BLaER1 treated with 17β-estradiol and CSF1 and Interleukin-3, amounts not matched to agents 10 nM and 100 nM (cell line): ENCODE results near the gene PTPRM.

Experiments used
- H3K27ac ChIP-seq, 11 experiments: shearing (Covaris generic); formaldehyde crosslinking; 2 replicates each; pipeline ENCODE4 v1.8.1; 2022
- H3K27me3 ChIP-seq, 11 experiments: shearing (Covaris generic); formaldehyde crosslinking; 2 replicates each; pipeline ENCODE4 v1.8.1; 2022
- H3K36me3 ChIP-seq, 11 experiments: shearing (Covaris generic); formaldehyde crosslinking; 2 replicates each; pipeline ENCODE4 v1.8.1; 2022
- H3K4me1 ChIP-seq, 10 experiments: shearing (Covaris generic); formaldehyde crosslinking; 2 replicates each; pipeline ENCODE4 v1.8.1; 2022
- H3K4me2 ChIP-seq, 11 experiments: shearing (Covaris generic); formaldehyde crosslinking; 2 replicates each; pipeline ENCODE4 v1.8.1; 2022
- H3K4me3 ChIP-seq, 10 experiments: shearing (Covaris generic); formaldehyde crosslinking; 2 replicates each; pipeline ENCODE4 v1.8.1; 2022
- H3K9ac ChIP-seq, 11 experiments: shearing (Covaris generic); formaldehyde crosslinking; 2 replicates each; pipeline ENCODE4 v1.8.1; 2022
- H3K9me3 ChIP-seq, 11 experiments: shearing (Covaris generic); formaldehyde crosslinking; replicated peaks in 1 of 11; 2 replicates each; pipeline ENCODE4 v1.8.1; 2022
- H4K20me1 ChIP-seq, 11 experiments: shearing (Covaris generic); formaldehyde crosslinking; 2 replicates each; pipeline ENCODE4 v1.8.1; 2022
- Cebpa-rat ChIP-seq, 11 experiments: shearing (Covaris generic); IDR thresholded peaks; 2 replicates each; pipeline ENCODE4 v1.8.1; 2022

The PTPRM gene

GRCh38 chr18:7663366-7664312, 96.5 kb downstream of the PTPRM start:
- H3K4me3 ChIP-seq, result no peak overlapping the region
- no peak overlapping the region for H3K27ac ChIP-seq
- H3K9me3 ChIP-seq, result no peaks in the 10 kb centered on the region
- H3K4me1 ChIP-seq, result no peaks in the 10 kb centered on the region
- 0 out of 22 replicates have a peak, but pooled peaks of 1 of the 11 experiments have one; percentile 39 for TF ChIP-seq Cebpa-rat (IDR thresholded peaks at IDR 0.05)
- H3K27me3 ChIP-seq, result no peaks in the 10 kb centered on the region
- H3K4me2 ChIP-seq, result no peak overlapping the region
- no peaks in the 10 kb centered on the region for H4K20me1 ChIP-seq
- H3K9ac ChIP-seq, result no peak overlapping the region
- H3K36me3 ChIP-seq, result no peaks in the 10 kb centered on the region

GRCh38 chr18:7666195-7666776, 99.2 kb downstream of the PTPRM start:
- Histone ChIP-seq H4K20me1 (no peaks in the 10 kb centered on the region), H3K4me3 (no peak overlapping the region), H3K4me2 (no peak overlapping the region), H3K27ac (no peak overlapping the region), H3K4me1 (no peaks in the 10 kb centered on the region), H3K9ac (no peak overlapping the region), H3K36me3 (no peaks in the 10 kb centered on the region), H3K27me3 (no peaks in the 10 kb centered on the region), H3K9me3 (no peaks in the 10 kb centered on the region)
- TF ChIP-seq Cebpa-rat (IDR thresholded peaks at IDR 0.05), result no peak

- no peaks in the 10 kb centered on the region for H3K4me1 ChIP-seq
- H3K27ac ChIP-seq, result no peak overlapping the region
- H3K9ac ChIP-seq, result 0 out of 22 replicates have a peak overlapping the region, but pooled peaks of 1 of the 11 experiments have one; percentile 30
- no peak overlapping the region for H3K4me3 ChIP-seq
- H3K9me3 ChIP-seq, result no peaks in the 10 kb centered on the region
- H3K36me3 ChIP-seq, result no peaks in the 10 kb centered on the region
- no peak for TF ChIP-seq Cebpa-rat (IDR thresholded peaks at IDR 0.05)
- no peaks in the 10 kb centered on the region for H3K27me3 ChIP-seq
- H3K4me2 ChIP-seq, result no peak overlapping the region
- H4K20me1 ChIP-seq, result no peaks in the 10 kb centered on the region
Measured at GRCh38 chr18:7668392-7668791, 101.3 kb downstream of the PTPRM start.

GRCh38 chr18:7669361-7669760, 102.2 kb downstream of the PTPRM start:
- no peaks in the 10 kb centered on the region for H3K9me3 ChIP-seq

GRCh38 chr18:7671105-7671504, 104.0 kb downstream of the PTPRM start:
- no peaks in the 10 kb centered on the region for H4K20me1 ChIP-seq
- H3K4me3 ChIP-seq, result no peak overlapping the region
- no peak overlapping the region for H3K9ac ChIP-seq
- H3K36me3 ChIP-seq, result no peaks in the 10 kb centered on the region
- H3K4me1 ChIP-seq, result no peaks in the 10 kb centered on the region
- TF ChIP-seq Cebpa-rat (IDR thresholded peaks at IDR 0.05), result no peak
- no peaks in the 10 kb centered on the region for H3K9me3 ChIP-seq
- no peak overlapping the region for H3K4me2 ChIP-seq
- no peaks in the 10 kb centered on the region for H3K27me3 ChIP-seq
- H3K27ac ChIP-seq, result no peak overlapping the region

More at GRCh38 chr18:7669361-7669760, 102.2 kb downstream of the PTPRM start:
- H4K20me1 ChIP-seq, result no peaks in the 10 kb centered on the region
- no peaks in the 10 kb centered on the region for H3K36me3 ChIP-seq
- no peaks in the 10 kb centered on the region for H3K4me1 ChIP-seq
- H3K4me3 ChIP-seq, result no peak overlapping the region
- H3K4me2 ChIP-seq, result no peak overlapping the region
- no peak overlapping the region for H3K27ac ChIP-seq
- no peaks in the 10 kb centered on the region for H3K27me3 ChIP-seq
- TF ChIP-seq Cebpa-rat (IDR thresholded peaks at IDR 0.05), result no peak
- no peak overlapping the region for H3K9ac ChIP-seq

GRCh38 chr18:7676253-7676873, 109.2 kb downstream of the PTPRM start:
- Histone ChIP-seq H3K36me3 (no peaks in the 10 kb centered on the region), H3K4me1 (0 out of 20 replicates have a peak, but pooled peaks cover 0 to 3% (median 0%) of the 10 kb centered on the region in 10 experiments), H3K4me3 (no peak overlapping the region), H3K27ac (no peak overlapping the region), H3K27me3 (no peaks in the 10 kb centered on the region), H4K20me1 (no peaks in the 10 kb centered on the region; a peak in 1 of 22 replicates), H3K9me3 (no peaks in the 10 kb centered on the region), H3K4me2 (no peak overlapping the region), H3K9ac (no peak overlapping the region)
- no peak for TF ChIP-seq Cebpa-rat (IDR thresholded peaks at IDR 0.05)

- Histone ChIP-seq H3K4me1 (0 out of 20 replicates have a peak, but pooled peaks cover 0 to 6% (median 0%) of the 10 kb centered on the region in 10 experiments), H3K36me3 (no peaks in the 10 kb centered on the region), H3K4me3 (no peak overlapping the region), H3K9me3 (no peaks in the 10 kb centered on the region), H3K27me3 (no peaks in the 10 kb centered on the region), H4K20me1 (no peaks in the 10 kb centered on the region; a peak in 1 of 22 replicates), H3K9ac (no peak overlapping the region), H3K27ac (no peak overlapping the region), H3K4me2 (no peak overlapping the region)
- no peak for TF ChIP-seq Cebpa-rat (IDR thresholded peaks at IDR 0.05)
Measured at GRCh38 chr18:7677001-7677400, 109.9 kb downstream of the PTPRM start.

- H3K9ac ChIP-seq, result no peak overlapping the region
- no peaks in the 10 kb centered on the region; a peak in 1 of 22 replicates for H4K20me1 ChIP-seq
- H3K4me3 ChIP-seq, result no peak overlapping the region
- H3K36me3 ChIP-seq, result no peaks in the 10 kb centered on the region
- H3K9me3 ChIP-seq, result no peaks in the 10 kb centered on the region
- H3K27me3 ChIP-seq, result no peaks in the 10 kb centered on the region
- no peak overlapping the region for H3K27ac ChIP-seq
- H3K4me2 ChIP-seq, result no peak overlapping the region
- no peak for TF ChIP-seq Cebpa-rat (IDR thresholded peaks at IDR 0.05)
- H3K4me1 ChIP-seq, result 0 out of 20 replicates have a peak, but pooled peaks cover 0 to 6% (median 0%) of the 10 kb centered on the region in 10 experiments
Measured at GRCh38 chr18:7677424-7677823, 110.3 kb downstream of the PTPRM start.

- no peaks in the 10 kb centered on the region for H3K27me3 ChIP-seq
- no peaks in the 10 kb centered on the region; a peak in 1 of 22 replicates for H4K20me1 ChIP-seq
- H3K36me3 ChIP-seq, result no peaks in the 10 kb centered on the region
- H3K4me1 ChIP-seq, result 0 out of 20 replicates have a peak, but pooled peaks cover 0 to 6% (median 0%) of the 10 kb centered on the region in 10 experiments
- no peak overlapping the region for H3K4me3 ChIP-seq
- H3K9ac ChIP-seq, result no peak overlapping the region
- H3K4me2 ChIP-seq, result no peak overlapping the region
- H3K27ac ChIP-seq, result no peak overlapping the region
- no peak for TF ChIP-seq Cebpa-rat (IDR thresholded peaks at IDR 0.05)
- no peaks in the 10 kb centered on the region for H3K9me3 ChIP-seq
Measured at GRCh38 chr18:7678389-7678788, 111.3 kb downstream of the PTPRM start.
